Esophagus squamous epithelium (tissue), 4 donors: ENCODE results near the gene STK32C.

Experiments
- CTCF ChIP-seq, 6 experiments: fragments of 450-650 bp in 4 of 6; fragments of 200-600 bp in 2 of 6; sonication (generic) in 2 of 6; IDR thresholded peaks; one replicate each; pipeline ENCODE4 v1.5.1; 2016 to 2019; ENCODE audit warnings: antibody characterized with exemption in 6 of 6, mild to moderate bottlenecking in 4 of 6, moderate library complexity in 4 of 6
- POLR2A ChIP-seq, 4 donors: fragments of 450-650 bp; IDR thresholded peaks; one replicate each; pipeline ENCODE4 v1.6.1; 2017; ENCODE audit warnings: antibody characterized with exemption in 4 of 4, mild to moderate bottlenecking in 4 of 4, moderate library complexity in 3 of 4

DNA sequence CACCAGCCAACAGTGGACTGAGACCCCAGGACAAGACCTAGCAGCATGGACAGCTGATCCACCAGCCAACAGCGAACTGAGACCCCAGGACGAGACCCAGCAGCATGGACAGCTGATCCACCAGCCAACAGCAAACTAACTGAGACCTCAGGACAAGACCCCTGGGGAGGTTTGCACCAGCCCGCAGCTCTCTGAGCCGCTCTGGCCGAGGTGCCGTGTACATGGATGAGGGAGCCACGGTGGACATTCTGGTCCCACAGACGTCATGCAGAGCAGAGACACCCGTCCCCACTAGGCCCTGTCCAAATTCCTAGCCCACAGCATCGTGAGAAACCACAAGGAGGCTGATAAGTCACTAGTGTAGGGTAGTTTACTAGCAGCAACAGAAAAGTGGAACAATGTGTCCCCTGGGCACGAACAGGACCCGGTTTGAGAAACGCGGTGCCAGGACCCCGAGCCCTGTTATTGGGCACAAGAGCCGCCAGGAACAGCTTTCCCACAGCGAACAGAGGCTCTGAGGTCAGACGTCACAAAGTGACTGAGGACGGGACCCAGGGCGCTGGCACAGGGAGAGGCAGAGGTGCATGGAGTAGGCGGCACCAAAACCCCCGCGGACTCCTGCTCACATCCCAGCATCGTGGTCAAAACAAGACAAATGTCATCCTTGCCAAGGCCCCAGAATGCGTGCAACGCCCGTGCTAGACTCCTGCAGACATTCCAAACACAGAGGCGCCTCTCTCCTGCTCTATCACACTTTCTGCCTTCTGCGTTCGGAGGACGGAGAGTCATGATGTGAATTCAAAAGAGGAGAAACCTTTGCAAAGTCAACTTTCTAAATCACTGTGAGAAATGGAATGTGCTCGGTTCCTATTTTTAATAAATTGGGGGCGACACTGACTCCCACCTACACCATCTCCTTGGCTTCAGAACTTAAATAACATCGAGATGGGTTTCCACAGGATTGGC, 8.1 kb downstream of the STK32C start:
- TF ChIP-seq POLR2A (IDR thresholded peaks at IDR 0.05): no peak
- TF ChIP-seq CTCF (IDR thresholded peaks at IDR 0.05): no peak
